ENCODE results near the gene CXCR4. TPM values are rescaled to one million over a fixed set of nuclear protein-coding genes. Genes with fewer than 3 reads are reported as not detected.
"Not testable (repeated sequence)": the region's sequence is repeated elsewhere in the genome, so short reads cannot be mapped to it uniquely, and the experiment has no call there.

Gene CXCR4
- total RNA-seq, 2 experiments from 2014 or later, result 133 to 160 TPM

DNA sequence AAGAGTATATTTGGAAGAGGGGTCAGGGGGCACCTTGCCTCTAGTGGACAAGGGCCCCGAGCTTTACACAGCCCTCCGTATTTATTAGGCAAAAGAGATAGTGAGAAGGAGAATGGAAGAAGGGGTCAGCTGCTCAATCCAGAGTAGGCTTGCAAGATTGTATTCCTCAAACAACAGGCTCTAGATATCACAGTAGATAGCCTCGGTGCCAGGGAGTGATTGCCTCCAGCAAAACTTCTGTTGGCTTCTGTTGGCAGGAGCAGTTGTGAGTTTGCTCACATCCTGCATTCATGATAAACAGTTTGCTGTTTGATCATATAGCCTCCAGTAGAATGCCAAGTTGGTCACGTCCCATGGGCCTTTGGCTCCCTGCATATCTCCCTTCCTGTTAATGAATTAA, 46.1 kb downstream of the CXCR4 start:
- H3K27ac Mint-ChIP-seq, DNase-seq, ATAC-seq, H3K4me3 Mint-ChIP-seq, H3K27me3 Mint-ChIP-seq: not testable (repeated sequence)
- peaks cover 22% of the 10 kb centered on the region for H3K4me1 Mint-ChIP-seq
- peaks cover 16% of the 10 kb centered on the region for H3K36me3 Mint-ChIP-seq
- H3K9me3 Mint-ChIP-seq (ENCODE audit: low read depth), result peaks cover 14% of the 10 kb centered on the region
- CTCF ChIA-PET, result interaction anchor here (1.4 kb wide), 1 partner anchor 12 kb away, joined by 3 read pairs; no protein-coding TSS in a partner anchor

DNA sequence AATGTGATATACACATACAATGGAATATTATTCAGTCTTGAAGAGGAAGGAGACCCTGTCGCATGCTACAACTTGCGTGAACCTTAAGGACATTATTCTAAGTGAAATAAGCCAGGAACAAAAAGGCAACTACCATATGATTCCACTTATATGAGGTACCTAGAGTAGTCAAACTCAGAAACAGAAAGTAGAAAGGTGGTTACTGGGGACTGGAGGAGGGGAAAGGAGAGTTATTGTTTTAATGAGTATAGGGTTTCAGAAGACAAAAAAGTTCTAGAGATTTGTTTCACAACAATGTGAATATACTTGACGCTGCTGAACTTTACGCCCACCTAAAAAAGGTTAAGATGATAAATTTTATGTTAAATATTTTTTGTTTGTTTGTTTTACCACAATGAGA, 47.0 kb downstream of the CXCR4 start:
- Mint-ChIP-seq H3K4me1 (peaks cover 26% of the 10 kb centered on the region), H3K36me3 (peaks cover 16% of the 10 kb centered on the region), H3K9me3 (ENCODE audit: low read depth) (peaks cover 14% of the 10 kb centered on the region), H3K27me3 (no peaks in the 10 kb centered on the region), H3K4me3 (no peak overlapping the region), H3K27ac (no peak overlapping the region)
- CTCF ChIA-PET, result no interaction called here
- no peak for DNase-seq
- no peak for ATAC-seq

DNA sequence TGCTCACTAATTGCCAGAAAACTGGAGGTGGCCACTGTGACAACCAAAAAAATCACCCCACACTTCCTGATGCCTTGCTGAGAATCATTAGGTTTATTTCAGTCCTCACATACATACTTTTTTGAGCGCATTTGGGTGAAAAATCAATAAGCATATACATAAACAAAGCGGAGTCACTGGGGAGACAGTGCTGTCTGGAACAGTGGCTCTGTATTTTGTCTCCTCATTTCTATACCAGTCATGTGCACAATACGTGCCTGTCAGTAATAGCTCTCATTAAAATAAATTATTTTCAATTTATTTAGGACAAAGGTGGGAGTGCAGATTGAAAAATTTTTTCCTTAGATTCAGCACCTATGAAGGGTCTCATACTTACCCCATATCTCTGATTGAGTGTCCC, 48.2 kb downstream of the CXCR4 start:
- Mint-ChIP-seq H3K36me3 (peaks cover 16% of the 10 kb centered on the region), H3K27ac (no peak overlapping the region), H3K27me3 (no peaks in the 10 kb centered on the region), H3K9me3 (ENCODE audit: low read depth) (peaks cover 14% of the 10 kb centered on the region), H3K4me1 (peaks cover 36% of the 10 kb centered on the region), H3K4me3 (no peak overlapping the region)
- ATAC-seq (no peak), DNase-seq (no peak)
- CTCF ChIA-PET, result no interaction called here

DNA sequence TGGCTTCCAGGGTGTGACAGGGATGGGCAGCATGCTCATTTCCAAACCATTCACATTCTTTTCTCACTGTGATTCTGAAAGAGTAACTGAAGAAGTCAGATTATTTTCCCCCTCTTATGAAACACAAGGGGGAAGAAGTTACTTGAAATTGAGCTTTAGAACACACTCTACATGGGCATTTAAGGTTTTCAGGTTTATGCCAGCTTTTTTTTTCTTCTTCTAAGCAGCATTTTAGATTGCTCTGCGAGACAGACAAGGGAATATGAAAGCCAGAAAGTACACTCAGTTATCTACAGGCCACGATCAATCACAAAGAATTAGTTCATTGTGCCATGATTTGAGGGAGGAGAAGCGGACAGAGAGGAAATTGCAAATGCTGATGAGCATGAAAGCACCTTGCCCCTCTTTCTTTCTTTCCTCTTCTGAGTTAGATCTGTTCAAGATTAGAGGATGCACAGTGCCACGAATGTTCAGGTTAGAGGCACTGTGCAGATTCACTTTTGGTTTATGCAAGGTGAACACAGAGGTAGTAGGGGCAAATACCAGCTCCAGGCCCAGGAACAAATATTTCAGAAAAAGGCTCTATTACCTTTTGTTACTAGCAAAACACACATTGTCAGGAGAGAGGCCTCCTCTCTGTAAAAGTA, 49.2 kb downstream of the CXCR4 start:
- no peak for DNase-seq
- Mint-ChIP-seq H3K9me3 (ENCODE audit: low read depth) (peaks cover 14% of the 10 kb centered on the region), H3K27me3 (no peaks in the 10 kb centered on the region), H3K36me3 (peaks cover 20% of the 10 kb centered on the region), H3K27ac (peak overlapping the region; percentile 48), H3K4me1 (peaks cover 40% of the 10 kb centered on the region), H3K4me3 (no peak overlapping the region)
- ATAC-seq, result peak; percentile 65
- CTCF ChIA-PET, result interaction anchor here (1.0 to 1.5 kb wide), 3 partner anchors 18 to 27 kb away, joined by 3 to 4 read pairs (median 3); no protein-coding TSS in a partner anchor

DNA sequence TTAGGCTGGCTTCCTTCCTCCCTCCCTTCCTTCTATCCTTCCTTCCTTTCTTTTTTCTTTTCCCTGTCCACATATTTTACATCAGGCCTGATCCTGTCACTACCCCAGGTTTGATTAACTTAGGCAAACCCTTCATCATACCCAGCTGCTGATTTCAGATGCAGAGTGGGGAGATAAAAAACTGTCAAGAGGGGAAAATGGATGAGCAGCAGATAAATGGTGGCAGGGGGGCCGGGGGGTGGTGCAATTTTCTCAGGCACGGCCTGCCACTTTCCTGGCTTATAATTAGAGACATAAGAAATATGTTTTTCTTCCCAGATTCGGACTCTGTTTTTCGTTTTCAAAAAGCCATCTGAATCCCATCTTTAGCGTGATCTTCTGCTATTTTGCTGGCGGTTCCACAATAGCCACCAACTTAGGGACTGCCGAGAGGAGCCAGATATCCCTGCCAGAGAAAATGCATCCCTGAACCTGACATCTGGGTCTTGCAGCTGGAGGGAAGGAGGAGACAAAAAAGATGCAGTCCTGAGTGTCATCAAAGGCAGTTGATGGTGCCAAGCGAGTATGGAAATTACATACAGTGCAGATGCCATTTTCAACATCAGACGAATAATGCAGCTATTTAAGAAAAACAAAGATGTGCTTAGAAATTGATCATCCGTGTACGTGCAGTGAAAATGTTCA, 49.9 kb downstream of the CXCR4 start:
- CTCF ChIA-PET, result interaction anchor here (1.0 to 1.5 kb wide), 4 partner anchors 10 to 28 kb away, joined by 3 to 4 read pairs (median 3); no protein-coding TSS in a partner anchor

DNA sequence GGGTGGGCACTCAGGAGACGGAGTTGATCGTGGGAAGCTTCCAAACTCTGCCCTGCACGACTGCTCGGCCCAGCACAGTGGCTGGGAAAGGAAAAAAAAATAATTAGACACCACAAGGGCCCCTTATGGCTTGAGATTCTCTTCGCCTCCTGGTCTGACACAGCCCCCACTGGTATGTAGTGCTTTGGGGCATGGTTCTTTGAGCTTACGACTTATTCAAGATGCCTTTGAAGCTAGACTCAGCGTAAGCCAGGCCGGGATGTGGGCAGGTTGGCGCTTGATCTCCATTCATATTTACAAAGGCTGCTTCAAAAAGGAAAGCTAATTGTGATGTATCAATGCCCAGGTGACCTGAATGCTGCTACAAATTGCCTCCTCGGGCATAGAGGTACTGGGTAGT, 50.5 kb downstream of the CXCR4 start:
- DNase-seq (no peak), ATAC-seq (no peak)
- H3K27ac Mint-ChIP-seq, result no peak overlapping the region
- peaks cover 16% of the 10 kb centered on the region for H3K36me3 Mint-ChIP-seq
- no peak overlapping the region for H3K4me3 Mint-ChIP-seq
- no peaks in the 10 kb centered on the region for H3K27me3 Mint-ChIP-seq
- peaks cover 42% of the 10 kb centered on the region for H3K4me1 Mint-ChIP-seq
- H3K9me3 Mint-ChIP-seq (ENCODE audit: low read depth), result peaks cover 12% of the 10 kb centered on the region
- CTCF ChIA-PET, result interaction anchor here (1.0 kb wide), 1 partner anchor 10 kb away, joined by 3 read pairs; no protein-coding TSS in a partner anchor

More for the DNA sequence above, 49.9 kb downstream of the CXCR4 start:
- no peak for ATAC-seq
- peaks cover 13% of the 10 kb centered on the region for H3K9me3 Mint-ChIP-seq (ENCODE audit: low read depth)
- no peaks in the 10 kb centered on the region for H3K27me3 Mint-ChIP-seq
- H3K36me3 Mint-ChIP-seq, result peaks cover 19% of the 10 kb centered on the region
- H3K4me1 Mint-ChIP-seq, result peaks cover 42% of the 10 kb centered on the region
- DNase-seq, result no peak
- no peak overlapping the region for H3K4me3 Mint-ChIP-seq
- H3K27ac Mint-ChIP-seq, result no peak overlapping the region

DNA sequence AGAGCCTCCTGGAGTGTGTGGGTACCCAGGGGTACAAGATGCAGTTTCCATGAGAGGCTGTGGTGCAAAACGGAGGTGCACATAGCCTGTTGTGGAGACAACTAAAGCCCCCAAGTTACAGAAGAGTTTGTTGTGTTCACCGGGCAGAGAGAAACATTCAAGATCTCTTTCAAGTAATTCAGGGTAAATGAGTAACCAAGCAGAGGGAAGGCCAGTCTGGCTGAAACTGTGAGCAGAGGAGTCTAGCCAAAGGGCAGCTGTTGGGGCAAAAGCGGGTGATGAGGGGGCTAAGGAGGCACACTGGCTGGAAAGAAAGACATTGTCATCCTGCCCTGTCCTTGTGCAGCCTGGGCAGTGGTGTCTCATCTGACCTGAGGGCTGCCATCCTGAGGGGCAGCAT, 52.0 kb downstream of the CXCR4 start:
- DNase-seq, result no peak
- Mint-ChIP-seq H3K36me3 (peaks cover 18% of the 10 kb centered on the region), H3K4me3 (no peak overlapping the region), H3K4me1 (peaks cover 42% of the 10 kb centered on the region), H3K27ac (no peak overlapping the region), H3K9me3 (ENCODE audit: low read depth) (peaks cover 14% of the 10 kb centered on the region), H3K27me3 (no peaks in the 10 kb centered on the region)
- ATAC-seq, result no peak
- CTCF ChIA-PET, result no interaction called here

DNA sequence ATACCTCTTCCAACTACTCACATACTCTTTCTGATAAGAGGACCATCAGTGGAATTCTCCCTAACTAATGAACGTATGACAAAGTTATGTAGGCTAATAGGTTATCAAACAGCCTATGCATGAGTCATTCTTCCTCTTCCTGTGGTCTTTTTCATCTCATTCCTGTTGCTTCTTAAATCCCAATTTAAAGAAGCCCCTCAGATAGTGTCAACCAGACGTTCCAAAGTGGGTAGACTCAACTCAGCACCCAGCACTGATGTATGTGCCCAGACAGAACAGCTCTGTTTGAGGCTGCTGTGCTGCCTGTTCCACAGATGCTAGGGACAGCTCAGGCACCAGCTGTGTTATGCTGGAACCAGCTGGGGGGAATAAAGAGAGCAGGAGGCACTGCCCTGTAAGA, 52.6 kb downstream of the CXCR4 start:
- Mint-ChIP-seq H3K4me3 (no peak overlapping the region), H3K4me1 (peaks cover 36% of the 10 kb centered on the region), H3K36me3 (peaks cover 17% of the 10 kb centered on the region), H3K27ac (no peak overlapping the region), H3K9me3 (ENCODE audit: low read depth) (peaks cover 11% of the 10 kb centered on the region), H3K27me3 (no peaks in the 10 kb centered on the region)
- CTCF ChIA-PET, result no interaction called here
- DNase-seq (no peak), ATAC-seq (peak; percentile 12)

Other genes starting within 250 kb of the CXCR4 start
- 100 to 1,000 TPM; 130 to 159 TPM for gene MCM6, start 241.7 kb downstream of the CXCR4 start, total RNA-seq
- gene DARS1, start 132.5 kb downstream of the CXCR4 start, total RNA-seq, result 100 to 1,000 TPM in 1 of 2 experiments, 10 to 100 TPM in 1; 94.0 to 109 TPM